ENCODE measurements around the gene NUP160. TPM values are rescaled to one million over a fixed set of nuclear protein-coding genes. Genes with fewer than 3 reads are reported as not detected.

Gene NUP160
- polyA plus RNA-seq, 12 donors, result 18.0 to 46.1 (median 32.9) TPM; not detected in 1

Other genes with a start within 250 kb of the NUP160 start
- gene MTCH2, start 205.8 kb downstream of the NUP160 start, polyA plus RNA-seq (ENCODE audit: insufficient read length in 12 of 12), result 10 to 100 TPM in 11 of 12 donors, not detected in 1; 40.1 to 81.5 (median 76.6) TPM
- gene AGBL2, start 133.0 kb downstream of the NUP160 start, polyA plus RNA-seq (ENCODE audit: insufficient read length in 12 of 12), result 1 to 10 TPM in 3 of 12 donors, under 1 TPM in 7, not detected in 2; 0.54 to 3.5 (median 0.88) TPM
- 100 to 1,000 TPM in 5 of 12 donors, 10 to 100 TPM in 6, not detected in 1; 65.3 to 184 (median 99.8) TPM for gene FNBP4, start 81.0 kb downstream of the NUP160 start, polyA plus RNA-seq (ENCODE audit: insufficient read length in 12 of 12)
- gene PTPRJ, start 132.2 kb upstream of the NUP160 start, polyA plus RNA-seq (ENCODE audit: insufficient read length in 12 of 12), result 1 to 10 TPM in 11 of 12 donors, not detected in 1; 2.1 to 8.6 (median 3.5) TPM

Measured in muscle of arm (tissue), 12 donors.